Mucosa of stomach (tissue), 1 donor: ENCODE results near the gene SLC25A42.
A peak's percentile ranks its signal among the peaks of the same experiment; 100 is the strongest.

Experiments
- H3K27me3 ChIP-seq: one replicate; pipeline ENCODE4 v1.7.0; 2013; ENCODE audit warnings: mild to moderate bottlenecking, low read length; ENCODE audit not compliant: control insufficient read depth, insufficient read depth
- H3K36me3 ChIP-seq: one replicate; pipeline ENCODE4 v1.7.0; 2013; ENCODE audit warnings: low read length; ENCODE audit not compliant: control insufficient read depth, insufficient read depth
- H3K4me1 ChIP-seq: one replicate; pipeline ENCODE4 v1.7.0; 2013; ENCODE audit warnings: mild to moderate bottlenecking, low read length; ENCODE audit not compliant: control insufficient read depth, insufficient read depth
- H3K4me3 ChIP-seq: one replicate; pipeline ENCODE4 v1.7.0; 2013; ENCODE audit warnings: low read length
- H3K9ac ChIP-seq: one replicate; pipeline ENCODE4 v1.7.0; 2013; ENCODE audit warnings: mild to moderate bottlenecking, low read length, moderate library complexity
- H3K9me3 ChIP-seq: one replicate; pipeline ENCODE4 v1.7.0; 2013; ENCODE audit warnings: mild to moderate bottlenecking, low read length, moderate library complexity; ENCODE audit not compliant: control insufficient read depth
- donor health status: Pancreatic carcinoma.

The SLC25A42 gene

GRCh38 chr19:19062454-19063182 is 1.2 kb upstream of the SLC25A42 start:
- peak overlapping the region; percentile 16 for H3K9ac ChIP-seq
- H3K36me3 ChIP-seq = no peaks in the 10 kb centered on the region
- H3K4me1 ChIP-seq = peaks cover 27% of the 10 kb centered on the region
- H3K9me3 ChIP-seq = no peaks in the 10 kb centered on the region
- H3K4me3 ChIP-seq = no peak overlapping the region
- no peaks in the 10 kb centered on the region for H3K27me3 ChIP-seq

- H3K9ac ChIP-seq = peak overlapping the region; percentile 36
- peak overlapping the region; percentile 77 for H3K4me3 ChIP-seq
- peaks cover 27% of the 10 kb centered on the region for H3K4me1 ChIP-seq
Observed at GRCh38 chr19:19064098-19064722, 416 bp downstream of the SLC25A42 start.

GRCh38 chr19:19064811-19065745 is 1.3 kb downstream of the SLC25A42 start:
- H3K4me1 ChIP-seq = peaks cover 27% of the 10 kb centered on the region
- no peaks in the 10 kb centered on the region for H3K9me3 ChIP-seq
- no peaks in the 10 kb centered on the region for H3K27me3 ChIP-seq
- H3K4me3 ChIP-seq = peak overlapping the region; percentile 77
- no peaks in the 10 kb centered on the region for H3K36me3 ChIP-seq
- peak overlapping the region; percentile 36 for H3K9ac ChIP-seq

More at GRCh38 chr19:19064098-19064722, 416 bp downstream of the SLC25A42 start:
- Histone ChIP-seq H3K9me3 (no peaks in the 10 kb centered on the region), H3K27me3 (no peaks in the 10 kb centered on the region), H3K36me3 (no peaks in the 10 kb centered on the region)

- H3K27me3 ChIP-seq = no peaks in the 10 kb centered on the region
- H3K9ac ChIP-seq = no peak overlapping the region
- peaks cover 18% of the 10 kb centered on the region for H3K4me1 ChIP-seq
- H3K4me3 ChIP-seq = no peak overlapping the region
- H3K36me3 ChIP-seq = no peaks in the 10 kb centered on the region
- H3K9me3 ChIP-seq = no peaks in the 10 kb centered on the region
Observed at GRCh38 chr19:19067276-19068072, 3.7 kb downstream of the SLC25A42 start.

- peaks cover 12% of the 10 kb centered on the region for H3K4me1 ChIP-seq
- H3K27me3 ChIP-seq = no peaks in the 10 kb centered on the region
- H3K9me3 ChIP-seq = no peaks in the 10 kb centered on the region
- H3K36me3 ChIP-seq = no peaks in the 10 kb centered on the region
- H3K4me3 ChIP-seq = no peak overlapping the region
- no peak overlapping the region for H3K9ac ChIP-seq
Observed at GRCh38 chr19:19068659-19069654, 5.2 kb downstream of the SLC25A42 start.

GRCh38 chr19:19071897-19072296 is 8.1 kb downstream of the SLC25A42 start:
- no peaks in the 10 kb centered on the region for H3K4me1 ChIP-seq
- H3K9me3 ChIP-seq = no peaks in the 10 kb centered on the region
- H3K36me3 ChIP-seq = no peaks in the 10 kb centered on the region
- H3K27me3 ChIP-seq = no peaks in the 10 kb centered on the region
- H3K4me3 ChIP-seq = no peak overlapping the region
- no peak overlapping the region for H3K9ac ChIP-seq

- H3K9me3 ChIP-seq = no peaks in the 10 kb centered on the region
- H3K4me3 ChIP-seq = no peak overlapping the region
- no peaks in the 10 kb centered on the region for H3K27me3 ChIP-seq
- H3K9ac ChIP-seq = no peak overlapping the region
- H3K4me1 ChIP-seq = no peaks in the 10 kb centered on the region
- H3K36me3 ChIP-seq = no peaks in the 10 kb centered on the region
Observed at GRCh38 chr19:19074196-19074882, 10.5 kb downstream of the SLC25A42 start.

GRCh38 chr19:19075126-19075525 is 11.3 kb downstream of the SLC25A42 start:
- no peak overlapping the region for H3K9ac ChIP-seq
- no peaks in the 10 kb centered on the region for H3K4me1 ChIP-seq
- no peak overlapping the region for H3K4me3 ChIP-seq
- H3K36me3 ChIP-seq = no peaks in the 10 kb centered on the region
- no peaks in the 10 kb centered on the region for H3K9me3 ChIP-seq
- no peaks in the 10 kb centered on the region for H3K27me3 ChIP-seq

- Histone ChIP-seq H3K9me3 (no peaks in the 10 kb centered on the region), H3K4me3 (no peak overlapping the region), H3K9ac (no peak overlapping the region), H3K4me1 (no peaks in the 10 kb centered on the region), H3K27me3 (no peaks in the 10 kb centered on the region), H3K36me3 (no peaks in the 10 kb centered on the region)
Observed at GRCh38 chr19:19076476-19076875, 12.7 kb downstream of the SLC25A42 start.

- no peak overlapping the region for H3K4me3 ChIP-seq
- no peak overlapping the region for H3K9ac ChIP-seq
- no peaks in the 10 kb centered on the region for H3K36me3 ChIP-seq
- no peaks in the 10 kb centered on the region for H3K27me3 ChIP-seq
- H3K9me3 ChIP-seq = no peaks in the 10 kb centered on the region
- no peaks in the 10 kb centered on the region for H3K4me1 ChIP-seq
Observed at GRCh38 chr19:19077103-19077502, 13.3 kb downstream of the SLC25A42 start.
